Measurements from ENCODE around the gene PRR20G. TPM values are rescaled to one million over a fixed set of nuclear protein-coding genes. Genes with fewer than 3 reads are reported as not detected.

Gene PRR20G
- total RNA-seq, 3 donors from 2014 or later: not detected

- H3K36me3 Mint-ChIP-seq (ENCODE audit: insufficient read depth): no peaks in the 10 kb centered on the region
- H3K27me3 Mint-ChIP-seq (ENCODE audit: low read depth): peaks cover 11% of the 10 kb centered on the region
- DNase-seq (no peak), ATAC-seq (no peak)
- H3K9me3 Mint-ChIP-seq: no peaks in the 10 kb centered on the region
- H3K4me3 Mint-ChIP-seq: no peak overlapping the region
- H3K4me1 Mint-ChIP-seq (ENCODE audit: low read depth): no peaks in the 10 kb centered on the region
These were observed 24.1 kb downstream of the PRR20G start for GRCh38 chr3:127263586-127264231.

GRCh38 chr3:127263037-127263436, 24.8 kb downstream of the PRR20G start:
- H3K4me3 Mint-ChIP-seq: no peak overlapping the region
- no peaks in the 10 kb centered on the region for H3K9me3 Mint-ChIP-seq
- ATAC-seq (no peak), DNase-seq (no peak)
- no peaks in the 10 kb centered on the region for H3K36me3 Mint-ChIP-seq (ENCODE audit: insufficient read depth)
- no peaks in the 10 kb centered on the region for H3K4me1 Mint-ChIP-seq (ENCODE audit: low read depth)
- peaks cover 11% of the 10 kb centered on the region for H3K27me3 Mint-ChIP-seq (ENCODE audit: low read depth)

- ATAC-seq: no peak
- Mint-ChIP-seq H3K9me3 (no peaks in the 10 kb centered on the region), H3K27me3 (ENCODE audit: low read depth) (peaks cover 11% of the 10 kb centered on the region), H3K36me3 (ENCODE audit: insufficient read depth) (no peaks in the 10 kb centered on the region), H3K4me3 (no peak overlapping the region), H3K4me1 (ENCODE audit: low read depth) (no peaks in the 10 kb centered on the region)
- no peak for DNase-seq
These were observed 25.3 kb downstream of the PRR20G start for GRCh38 chr3:127262533-127262932.

- ATAC-seq: no peak
- Mint-ChIP-seq H3K4me1 (ENCODE audit: low read depth) (no peaks in the 10 kb centered on the region), H3K4me3 (no peak overlapping the region), H3K36me3 (ENCODE audit: insufficient read depth) (no peaks in the 10 kb centered on the region), H3K27me3 (ENCODE audit: low read depth) (peaks cover 9% of the 10 kb centered on the region), H3K9me3 (no peaks in the 10 kb centered on the region)
- DNase-seq: no peak
These were observed 25.9 kb downstream of the PRR20G start for GRCh38 chr3:127261925-127262324.

GRCh38 chr3:127260826-127261555, 26.9 kb downstream of the PRR20G start:
- Mint-ChIP-seq H3K4me1 (ENCODE audit: low read depth) (no peaks in the 10 kb centered on the region), H3K4me3 (no peak overlapping the region), H3K36me3 (ENCODE audit: insufficient read depth) (no peaks in the 10 kb centered on the region), H3K27me3 (ENCODE audit: low read depth) (peaks cover 11% of the 10 kb centered on the region), H3K9me3 (no peaks in the 10 kb centered on the region)
- DNase-seq (no peak), ATAC-seq (no peak)

- H3K27me3 Mint-ChIP-seq (ENCODE audit: low read depth): peaks cover 12% of the 10 kb centered on the region
- ATAC-seq (no peak), DNase-seq (no peak)
- no peaks in the 10 kb centered on the region for H3K4me1 Mint-ChIP-seq (ENCODE audit: low read depth)
- H3K9me3 Mint-ChIP-seq: no peaks in the 10 kb centered on the region
- no peak overlapping the region for H3K4me3 Mint-ChIP-seq
- H3K36me3 Mint-ChIP-seq (ENCODE audit: insufficient read depth): no peaks in the 10 kb centered on the region
These were observed 27.4 kb downstream of the PRR20G start for GRCh38 chr3:127260416-127260815.

- no peak for DNase-seq
- Mint-ChIP-seq H3K27me3 (ENCODE audit: low read depth) (peaks cover 9% of the 10 kb centered on the region), H3K36me3 (ENCODE audit: insufficient read depth) (no peaks in the 10 kb centered on the region), H3K4me3 (no peak overlapping the region), H3K9me3 (no peaks in the 10 kb centered on the region), H3K4me1 (ENCODE audit: low read depth) (no peaks in the 10 kb centered on the region)
- no peak for ATAC-seq
These were observed 28.0 kb downstream of the PRR20G start for GRCh38 chr3:127259882-127260281.

GRCh38 chr3:127258733-127259132, 29.1 kb downstream of the PRR20G start:
- no peaks in the 10 kb centered on the region for H3K36me3 Mint-ChIP-seq (ENCODE audit: insufficient read depth)
- H3K27me3 Mint-ChIP-seq (ENCODE audit: low read depth): peaks cover 6% of the 10 kb centered on the region
- H3K4me3 Mint-ChIP-seq: no peak overlapping the region
- DNase-seq (no peak), ATAC-seq (no peak)
- no peaks in the 10 kb centered on the region for H3K9me3 Mint-ChIP-seq
- no peaks in the 10 kb centered on the region for H3K4me1 Mint-ChIP-seq (ENCODE audit: low read depth)

GRCh38 chr3:127257351-127257750, 30.5 kb downstream of the PRR20G start:
- no peak for ATAC-seq

GRCh38 chr3:127256733-127257271, 31.0 kb downstream of the PRR20G start:
- Mint-ChIP-seq H3K4me3 (no peak overlapping the region), H3K36me3 (ENCODE audit: insufficient read depth) (no peaks in the 10 kb centered on the region), H3K9me3 (no peaks in the 10 kb centered on the region), H3K4me1 (ENCODE audit: low read depth) (no peaks in the 10 kb centered on the region), H3K27me3 (ENCODE audit: low read depth) (peaks cover 6% of the 10 kb centered on the region)
- ATAC-seq: no peak
- DNase-seq: no peak

More at GRCh38 chr3:127257351-127257750, 30.5 kb downstream of the PRR20G start:
- H3K9me3 Mint-ChIP-seq: no peaks in the 10 kb centered on the region
- DNase-seq: no peak
- peaks cover 6% of the 10 kb centered on the region for H3K27me3 Mint-ChIP-seq (ENCODE audit: low read depth)
- H3K36me3 Mint-ChIP-seq (ENCODE audit: insufficient read depth): no peaks in the 10 kb centered on the region
- no peaks in the 10 kb centered on the region for H3K4me1 Mint-ChIP-seq (ENCODE audit: low read depth)
- no peak overlapping the region for H3K4me3 Mint-ChIP-seq

- DNase-seq: no peak
- no peaks in the 10 kb centered on the region for H3K4me1 Mint-ChIP-seq (ENCODE audit: low read depth)
- no peaks in the 10 kb centered on the region for H3K36me3 Mint-ChIP-seq (ENCODE audit: insufficient read depth)
- H3K4me3 Mint-ChIP-seq: no peak overlapping the region
- no peaks in the 10 kb centered on the region for H3K9me3 Mint-ChIP-seq
- H3K27me3 Mint-ChIP-seq (ENCODE audit: low read depth): peaks cover 6% of the 10 kb centered on the region
- no peak for ATAC-seq
These were observed 31.7 kb downstream of the PRR20G start for GRCh38 chr3:127256138-127256537.

GRCh38 chr3:127255516-127255915, 32.3 kb downstream of the PRR20G start:
- Mint-ChIP-seq H3K4me1 (ENCODE audit: low read depth) (no peaks in the 10 kb centered on the region), H3K36me3 (ENCODE audit: insufficient read depth) (no peaks in the 10 kb centered on the region), H3K9me3 (no peaks in the 10 kb centered on the region), H3K27me3 (ENCODE audit: low read depth) (peaks cover 6% of the 10 kb centered on the region), H3K4me3 (no peak overlapping the region)
- DNase-seq: no peak
- no peak for ATAC-seq

- Mint-ChIP-seq H3K9me3 (peaks cover 4% of the 10 kb centered on the region), H3K4me1 (ENCODE audit: low read depth) (no peaks in the 10 kb centered on the region), H3K36me3 (ENCODE audit: insufficient read depth) (no peaks in the 10 kb centered on the region)
These were observed 33.1 kb downstream of the PRR20G start for GRCh38 chr3:127254730-127255129.

GRCh38 chr3:127254033-127254644, 33.7 kb downstream of the PRR20G start:
- Mint-ChIP-seq H3K9me3 (peaks cover 6% of the 10 kb centered on the region), H3K4me3 (no peak overlapping the region)

More at GRCh38 chr3:127254730-127255129, 33.1 kb downstream of the PRR20G start:
- H3K4me3 Mint-ChIP-seq: no peak overlapping the region
- H3K27me3 Mint-ChIP-seq (ENCODE audit: low read depth): peaks cover 6% of the 10 kb centered on the region
- DNase-seq (no peak), ATAC-seq (no peak)

More at GRCh38 chr3:127254033-127254644, 33.7 kb downstream of the PRR20G start:
- no peaks in the 10 kb centered on the region for H3K4me1 Mint-ChIP-seq (ENCODE audit: low read depth)
- DNase-seq (no peak), ATAC-seq (no peak)
- peaks cover 6% of the 10 kb centered on the region for H3K27me3 Mint-ChIP-seq (ENCODE audit: low read depth)
- no peaks in the 10 kb centered on the region for H3K36me3 Mint-ChIP-seq (ENCODE audit: insufficient read depth)

Data from activated T-cell treated with anti-CD3 and anti-CD28 coated beads, Interleukin-2, amount 50 U/mL, for 4 hours (primary cell).